Measurements from ENCODE around the gene BLOC1S3.

BLOC1S3 gene

DNA sequence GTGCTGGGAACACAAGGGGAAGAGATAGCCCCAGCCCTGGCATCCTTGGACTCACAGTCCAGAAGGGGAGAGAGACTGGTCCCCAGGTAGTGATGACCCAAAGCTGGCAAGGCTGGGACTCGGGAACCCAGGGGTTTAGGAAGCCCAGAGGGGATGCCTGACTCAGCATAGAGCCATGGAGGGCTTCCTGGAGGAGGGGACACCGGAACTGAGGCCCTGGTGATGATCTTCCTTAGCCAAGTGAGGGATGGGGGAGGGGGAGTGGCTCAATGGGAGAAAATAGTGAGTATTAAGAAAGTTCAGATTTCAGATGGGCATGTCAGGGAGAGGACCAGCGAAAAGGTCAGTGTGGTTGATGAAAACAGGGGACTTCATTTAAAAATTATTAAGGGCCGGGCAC, 39.8 kb downstream of the BLOC1S3 start (continued):
- TF ChIP-seq, protein P1, sequence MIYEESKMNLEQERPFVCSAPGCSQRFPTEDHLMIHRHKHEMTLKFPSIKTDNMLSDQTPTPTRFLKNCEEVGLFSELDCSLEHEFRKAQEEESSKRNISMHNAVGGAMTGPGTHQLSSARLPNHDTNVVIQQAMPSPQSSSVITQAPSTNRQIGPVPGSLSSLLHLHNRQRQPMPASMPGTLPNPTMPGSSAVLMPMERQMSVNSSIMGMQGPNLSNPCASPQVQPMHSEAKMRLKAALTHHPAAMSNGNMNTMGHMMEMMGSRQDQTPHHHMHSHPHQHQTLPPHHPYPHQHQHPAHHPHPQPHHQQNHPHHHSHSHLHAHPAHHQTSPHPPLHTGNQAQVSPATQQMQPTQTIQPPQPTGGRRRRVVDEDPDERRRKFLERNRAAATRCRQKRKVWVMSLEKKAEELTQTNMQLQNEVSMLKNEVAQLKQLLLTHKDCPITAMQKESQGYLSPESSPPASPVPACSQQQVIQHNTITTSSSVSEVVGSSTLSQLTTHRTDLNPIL (CRISPR knock-in tag; IDR thresholded peaks at IDR 0.05; ENCODE audit: low read depth): no peak
- TF ChIP-seq OSR1 (CRISPR knock-in tag; IDR thresholded peaks at IDR 0.05) (no peak), TOX (CRISPR knock-in tag; IDR thresholded peaks at IDR 0.05; ENCODE audit: borderline replicate concordance) (no peak), RARB (CRISPR knock-in tag; IDR thresholded peaks at IDR 0.05) (no peak), PPARA (CRISPR knock-in tag; IDR thresholded peaks at IDR 0.05; ENCODE audit: borderline replicate concordance) (no peak), CSDC2 (CRISPR knock-in tag; IDR thresholded peaks at IDR 0.05) (no peak)

DNA sequence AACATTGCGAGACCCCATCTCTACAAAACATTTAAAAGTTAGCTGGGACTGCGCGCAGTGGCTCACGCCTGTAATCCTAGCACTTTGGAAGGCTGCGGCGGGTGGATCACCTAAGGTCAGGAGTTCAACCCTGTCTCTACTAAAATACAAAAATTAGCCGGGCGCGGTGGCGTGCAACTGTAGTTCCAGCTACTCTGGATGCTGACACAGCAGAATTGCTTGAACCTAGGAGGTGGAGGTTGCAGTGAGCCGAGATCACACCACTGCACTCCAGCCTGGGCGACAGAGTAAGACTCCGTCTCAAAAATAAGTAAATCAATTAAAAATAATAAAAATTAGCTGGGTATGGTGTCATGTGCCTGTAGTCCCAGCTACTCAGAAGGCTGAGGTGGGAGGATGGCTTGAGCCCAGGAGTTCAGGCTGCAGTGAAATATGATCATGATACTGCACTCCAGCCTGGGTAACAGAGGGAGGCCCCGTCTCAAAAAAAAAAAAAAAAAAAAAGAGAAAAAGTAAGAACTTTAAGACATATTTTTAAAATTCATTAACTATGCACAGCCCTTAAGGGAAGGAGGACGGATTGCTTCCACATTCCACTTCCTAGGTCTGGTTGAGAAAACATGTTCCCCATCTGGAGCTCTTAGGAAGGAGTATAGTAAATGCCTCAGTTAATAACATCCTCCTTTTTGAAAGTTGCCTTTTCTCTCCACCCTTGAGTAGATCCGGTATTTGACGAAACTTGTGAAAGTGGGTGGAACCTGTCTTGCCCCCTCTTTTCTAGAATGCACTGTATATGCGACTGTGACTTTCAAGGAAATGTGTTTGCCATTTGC, 40.5 kb downstream of the BLOC1S3 start:
- no peak for ATAC-seq
- TF ChIP-seq GLIS3 (CRISPR knock-in tag; IDR thresholded peaks at IDR 0.05) (no peak), ESRRG (CRISPR knock-in tag; IDR thresholded peaks at IDR 0.05) (no peak), ZNF565 (CRISPR knock-in tag; conservative IDR thresholded peaks at IDR 0.05; ENCODE audit: low read depth) (no peak), ZNF70 (CRISPR knock-in tag; IDR thresholded peaks at IDR 0.05) (no peak), ISL1 (CRISPR knock-in tag; IDR thresholded peaks at IDR 0.05) (no peak), CSDC2 (CRISPR knock-in tag; IDR thresholded peaks at IDR 0.05) (no peak), OSR1 (CRISPR knock-in tag; IDR thresholded peaks at IDR 0.05) (no peak), ARNTL (CRISPR knock-in tag; IDR thresholded peaks at IDR 0.05; ENCODE audit: borderline replicate concordance, low read depth) (no peak), ZC3H10 (CRISPR knock-in tag; IDR thresholded peaks at IDR 0.05) (no peak), SNAI2 (CRISPR knock-in tag; IDR thresholded peaks at IDR 0.05) (no peak), ZFP30 (CRISPR knock-in tag; IDR thresholded peaks at IDR 0.05) (no peak), TOX (CRISPR knock-in tag; IDR thresholded peaks at IDR 0.05; ENCODE audit: borderline replicate concordance) (no peak)
- TF ChIP-seq, protein P1 (CRISPR knock-in tag; IDR thresholded peaks at IDR 0.05; ENCODE audit: low read depth): no peak
- TF ChIP-seq, protein P2, sequence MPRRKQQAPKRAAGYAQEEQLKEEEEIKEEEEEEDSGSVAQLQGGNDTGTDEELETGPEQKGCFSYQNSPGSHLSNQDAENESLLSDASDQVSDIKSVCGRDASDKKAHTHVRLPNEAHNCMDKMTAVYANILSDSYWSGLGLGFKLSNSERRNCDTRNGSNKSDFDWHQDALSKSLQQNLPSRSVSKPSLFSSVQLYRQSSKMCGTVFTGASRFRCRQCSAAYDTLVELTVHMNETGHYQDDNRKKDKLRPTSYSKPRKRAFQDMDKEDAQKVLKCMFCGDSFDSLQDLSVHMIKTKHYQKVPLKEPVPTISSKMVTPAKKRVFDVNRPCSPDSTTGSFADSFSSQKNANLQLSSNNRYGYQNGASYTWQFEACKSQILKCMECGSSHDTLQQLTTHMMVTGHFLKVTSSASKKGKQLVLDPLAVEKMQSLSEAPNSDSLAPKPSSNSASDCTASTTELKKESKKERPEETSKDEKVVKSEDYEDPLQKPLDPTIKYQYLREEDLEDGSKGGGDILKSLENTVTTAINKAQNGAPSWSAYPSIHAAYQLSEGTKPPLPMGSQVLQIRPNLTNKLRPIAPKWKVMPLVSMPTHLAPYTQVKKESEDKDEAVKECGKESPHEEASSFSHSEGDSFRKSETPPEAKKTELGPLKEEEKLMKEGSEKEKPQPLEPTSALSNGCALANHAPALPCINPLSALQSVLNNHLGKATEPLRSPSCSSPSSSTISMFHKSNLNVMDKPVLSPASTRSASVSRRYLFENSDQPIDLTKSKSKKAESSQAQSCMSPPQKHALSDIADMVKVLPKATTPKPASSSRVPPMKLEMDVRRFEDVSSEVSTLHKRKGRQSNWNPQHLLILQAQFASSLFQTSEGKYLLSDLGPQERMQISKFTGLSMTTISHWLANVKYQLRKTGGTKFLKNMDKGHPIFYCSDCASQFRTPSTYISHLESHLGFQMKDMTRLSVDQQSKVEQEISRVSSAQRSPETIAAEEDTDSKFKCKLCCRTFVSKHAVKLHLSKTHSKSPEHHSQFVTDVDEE (CRISPR knock-in tag; IDR thresholded peaks at IDR 0.05): no peak
- TF ChIP-seq, protein P3, sequence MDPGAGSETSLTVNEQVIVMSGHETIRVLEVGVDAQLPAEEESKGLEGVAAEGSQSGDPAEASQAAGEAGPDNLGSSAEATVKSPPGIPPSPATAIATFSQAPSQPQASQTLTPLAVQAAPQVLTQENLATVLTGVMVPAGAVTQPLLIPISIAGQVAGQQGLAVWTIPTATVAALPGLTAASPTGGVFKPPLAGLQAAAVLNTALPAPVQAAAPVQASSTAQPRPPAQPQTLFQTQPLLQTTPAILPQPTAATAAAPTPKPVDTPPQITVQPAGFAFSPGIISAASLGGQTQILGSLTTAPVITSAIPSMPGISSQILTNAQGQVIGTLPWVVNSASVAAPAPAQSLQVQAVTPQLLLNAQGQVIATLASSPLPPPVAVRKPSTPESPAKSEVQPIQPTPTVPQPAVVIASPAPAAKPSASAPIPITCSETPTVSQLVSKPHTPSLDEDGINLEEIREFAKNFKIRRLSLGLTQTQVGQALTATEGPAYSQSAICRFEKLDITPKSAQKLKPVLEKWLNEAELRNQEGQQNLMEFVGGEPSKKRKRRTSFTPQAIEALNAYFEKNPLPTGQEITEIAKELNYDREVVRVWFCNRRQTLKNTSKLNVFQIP (CRISPR knock-in tag; IDR thresholded peaks at IDR 0.05; ENCODE audit: borderline replicate concordance, low read depth): no peak

DNA sequence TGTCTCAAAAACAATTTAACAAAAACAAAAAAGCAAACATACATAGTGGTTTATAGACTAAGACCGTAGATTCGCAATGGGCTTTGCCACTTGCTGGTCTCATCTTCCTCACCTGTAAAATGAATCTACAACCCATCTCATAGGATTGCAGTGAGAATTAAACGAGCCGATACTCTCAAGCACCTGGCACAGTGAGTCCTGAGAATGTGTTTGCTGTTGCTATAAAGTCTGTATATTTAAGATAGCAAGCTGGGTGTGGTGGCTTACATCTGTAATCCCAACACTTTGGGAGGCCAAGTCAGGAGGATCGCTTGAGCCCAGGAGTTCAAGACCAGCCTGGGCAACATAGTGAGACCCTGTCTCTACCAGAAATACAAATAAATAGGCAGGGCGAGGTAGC, 44.1 kb downstream of the BLOC1S3 start:
- TF ChIP-seq ESRRG (CRISPR knock-in tag; IDR thresholded peaks at IDR 0.05) (no peak), OSR1 (CRISPR knock-in tag; IDR thresholded peaks at IDR 0.05) (no peak), GLIS3 (CRISPR knock-in tag; IDR thresholded peaks at IDR 0.05) (no peak), ZNF8 (CRISPR knock-in tag; IDR thresholded peaks at IDR 0.05) (no peak), BACH2 (CRISPR knock-in tag; IDR thresholded peaks at IDR 0.05; ENCODE audit: borderline replicate concordance) (no peak), ZFP30 (CRISPR knock-in tag; IDR thresholded peaks at IDR 0.05) (no peak), ZNF70 (CRISPR knock-in tag; IDR thresholded peaks at IDR 0.05) (no peak), ARNTL (CRISPR knock-in tag; IDR thresholded peaks at IDR 0.05; ENCODE audit: borderline replicate concordance, low read depth) (no peak), ZNF565 (CRISPR knock-in tag; conservative IDR thresholded peaks at IDR 0.05; ENCODE audit: low read depth) (no peak), CSDC2 (CRISPR knock-in tag; IDR thresholded peaks at IDR 0.05) (no peak), SNAI2 (CRISPR knock-in tag; IDR thresholded peaks at IDR 0.05) (no peak), ISL1 (CRISPR knock-in tag; IDR thresholded peaks at IDR 0.05) (no peak), TCF4 (CRISPR knock-in tag; IDR thresholded peaks at IDR 0.05; ENCODE audit: borderline replicate concordance) (no peak), ZC3H10 (CRISPR knock-in tag; IDR thresholded peaks at IDR 0.05) (no peak), PPARA (CRISPR knock-in tag; IDR thresholded peaks at IDR 0.05; ENCODE audit: borderline replicate concordance) (no peak)
- TF ChIP-seq, protein P2 (CRISPR knock-in tag; IDR thresholded peaks at IDR 0.05): no peak
- TF ChIP-seq, protein P4, sequence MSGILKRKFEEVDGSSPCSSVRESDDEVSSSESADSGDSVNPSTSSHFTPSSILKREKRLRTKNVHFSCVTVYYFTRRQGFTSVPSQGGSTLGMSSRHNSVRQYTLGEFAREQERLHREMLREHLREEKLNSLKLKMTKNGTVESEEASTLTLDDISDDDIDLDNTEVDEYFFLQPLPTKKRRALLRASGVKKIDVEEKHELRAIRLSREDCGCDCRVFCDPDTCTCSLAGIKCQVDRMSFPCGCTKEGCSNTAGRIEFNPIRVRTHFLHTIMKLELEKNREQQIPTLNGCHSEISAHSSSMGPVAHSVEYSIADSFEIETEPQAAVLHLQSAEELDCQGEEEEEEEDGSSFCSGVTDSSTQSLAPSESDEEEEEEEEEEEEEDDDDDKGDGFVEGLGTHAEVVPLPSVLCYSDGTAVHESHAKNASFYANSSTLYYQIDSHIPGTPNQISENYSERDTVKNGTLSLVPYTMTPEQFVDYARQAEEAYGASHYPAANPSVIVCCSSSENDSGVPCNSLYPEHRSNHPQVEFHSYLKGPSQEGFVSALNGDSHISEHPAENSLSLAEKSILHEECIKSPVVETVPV (CRISPR knock-in tag; IDR thresholded peaks at IDR 0.05): no peak
- TF ChIP-seq, protein P1 (CRISPR knock-in tag; IDR thresholded peaks at IDR 0.05; ENCODE audit: low read depth): no peak
- ATAC-seq: no peak
